ENCODE results near the gene SETD3.

Gene SETD3

GRCh38 chr14:99382071-99382470 lies 98.6 kb downstream of the SETD3 start:
- TF ChIP-seq CTCF (IDR thresholded peaks at IDR 0.05; ENCODE audit: low read depth, low read length) (no peak), EZH2phosphoT487 (IDR thresholded peaks at IDR 0.05; ENCODE audit: low read depth) (no peak)
- Histone ChIP-seq H2AFZ (ENCODE audit: low read depth, low read length) (no peak overlapping the region), H3K27me3 (ENCODE audit: low read depth, low read length) (peaks cover 10% of the 10 kb centered on the region), H3K9ac (ENCODE audit: low read length) (no peak overlapping the region), H3K4me3 (ENCODE audit: low read length) (no peak overlapping the region), H3K27ac (ENCODE audit: low read length) (no peak overlapping the region), H3K9me3 (ENCODE audit: insufficient read depth, low read length) (no peaks in the 10 kb centered on the region), H3K79me2 (ENCODE audit: low read length) (no peaks in the 10 kb centered on the region), H3K4me1 (ENCODE audit: low read length) (no peaks in the 10 kb centered on the region), H3K4me2 (ENCODE audit: low read length) (no peak overlapping the region), H3K36me3 (replicated peaks; ENCODE audit: low read depth, low read length) (no peaks in the 10 kb centered on the region), H4K20me1 (ENCODE audit: insufficient read depth, low read length) (no peaks in the 10 kb centered on the region)

GRCh38 chr14:99381688-99382060 lies 99.0 kb downstream of the SETD3 start:
- no peak overlapping the region for H3K4me2 ChIP-seq (ENCODE audit: low read length)
- no peaks in the 10 kb centered on the region for H4K20me1 ChIP-seq (ENCODE audit: insufficient read depth, low read length)
- H2AFZ ChIP-seq (ENCODE audit: low read depth, low read length) = no peak overlapping the region
- no peaks in the 10 kb centered on the region for H3K79me2 ChIP-seq (ENCODE audit: low read length)
- H3K9me3 ChIP-seq (ENCODE audit: insufficient read depth, low read length) = no peaks in the 10 kb centered on the region
- TF ChIP-seq EZH2phosphoT487 (IDR thresholded peaks at IDR 0.05; ENCODE audit: low read depth) (no peak), CTCF (IDR thresholded peaks at IDR 0.05; ENCODE audit: low read depth, low read length) (no peak)
- no peak overlapping the region for H3K27ac ChIP-seq (ENCODE audit: low read length)
- no peak overlapping the region for H3K4me3 ChIP-seq (ENCODE audit: low read length)
- no peaks in the 10 kb centered on the region for H3K36me3 ChIP-seq (replicated peaks; ENCODE audit: low read depth, low read length)
- H3K4me1 ChIP-seq (ENCODE audit: low read length) = no peaks in the 10 kb centered on the region
- H3K27me3 ChIP-seq (ENCODE audit: low read depth, low read length) = peaks cover 10% of the 10 kb centered on the region
- H3K9ac ChIP-seq (ENCODE audit: low read length) = no peak overlapping the region

GRCh38 chr14:99380991-99381687 lies 99.5 kb downstream of the SETD3 start:
- no peak overlapping the region for H3K9ac ChIP-seq (ENCODE audit: low read length)
- H3K4me1 ChIP-seq (ENCODE audit: low read length) = no peaks in the 10 kb centered on the region
- H4K20me1 ChIP-seq (ENCODE audit: insufficient read depth, low read length) = no peaks in the 10 kb centered on the region
- TF ChIP-seq EZH2phosphoT487 (IDR thresholded peaks at IDR 0.05; ENCODE audit: low read depth) = no peak
- H3K9me3 ChIP-seq (ENCODE audit: insufficient read depth, low read length) = no peaks in the 10 kb centered on the region
- no peak overlapping the region for H3K27ac ChIP-seq (ENCODE audit: low read length)
- peaks cover 10% of the 10 kb centered on the region for H3K27me3 ChIP-seq (ENCODE audit: low read depth, low read length)
- no peaks in the 10 kb centered on the region for H3K79me2 ChIP-seq (ENCODE audit: low read length)
- no peaks in the 10 kb centered on the region for H3K36me3 ChIP-seq (replicated peaks; ENCODE audit: low read depth, low read length)
- no peak overlapping the region for H3K4me3 ChIP-seq (ENCODE audit: low read length)
- H2AFZ ChIP-seq (ENCODE audit: low read depth, low read length) = no peak overlapping the region
- no peak overlapping the region for H3K4me2 ChIP-seq (ENCODE audit: low read length)

GRCh38 chr14:99380402-99380801 lies 100.3 kb downstream of the SETD3 start:
- H3K27me3 ChIP-seq (ENCODE audit: low read depth, low read length) = peaks cover 10% of the 10 kb centered on the region
- H3K9me3 ChIP-seq (ENCODE audit: insufficient read depth, low read length) = no peaks in the 10 kb centered on the region
- H3K4me2 ChIP-seq (ENCODE audit: low read length) = no peak overlapping the region
- no peaks in the 10 kb centered on the region for H4K20me1 ChIP-seq (ENCODE audit: insufficient read depth, low read length)
- no peaks in the 10 kb centered on the region for H3K79me2 ChIP-seq (ENCODE audit: low read length)
- no peak overlapping the region for H3K9ac ChIP-seq (ENCODE audit: low read length)
- H3K27ac ChIP-seq (ENCODE audit: low read length) = no peak overlapping the region
- TF ChIP-seq CTCF (IDR thresholded peaks at IDR 0.05; ENCODE audit: low read depth, low read length) (no peak), EZH2phosphoT487 (IDR thresholded peaks at IDR 0.05; ENCODE audit: low read depth) (no peak)
- H3K36me3 ChIP-seq (replicated peaks; ENCODE audit: low read depth, low read length) = no peaks in the 10 kb centered on the region
- H3K4me3 ChIP-seq (ENCODE audit: low read length) = no peak overlapping the region
- H3K4me1 ChIP-seq (ENCODE audit: low read length) = no peaks in the 10 kb centered on the region
- no peak overlapping the region for H2AFZ ChIP-seq (ENCODE audit: low read depth, low read length)

Data from OCI-LY3 (cell line).